K562 (cell line): ENCODE results near the gene NFIL3. TPM values are rescaled to one million over a fixed set of nuclear protein-coding genes. Genes with fewer than 3 reads are reported as not detected.

ENCODE experiments used
- CBFA2T3 ChIP-seq: fragments of 450-650 bp; IDR thresholded peaks from 2 replicates; pipeline ENCODE4 v1.6.1; 2017
- CREB1 ChIP-seq, 2 experiments: sonication (generic) in 1 of 2; formaldehyde crosslinking in 1 of 2; IDR thresholded peaks; 2 replicates each; pipeline versions ENCODE4 v1.6.1 to v1.8.0; 2012 to 2022; ENCODE audit warnings: inconsistent platforms in 1 of 2, mild to moderate bottlenecking in 1 of 2, missing genetic modification reagents in 1 of 2, moderate library complexity in 1 of 2
- ETS2 ChIP-seq: IDR thresholded peaks from 2 replicates; pipeline ENCODE4 v1.6.1; 2016; ENCODE audit warnings: borderline replicate concordance, missing genetic modification characterization, mild to moderate bottlenecking, moderate library complexity, missing compliant biosample characterization; ENCODE audit not compliant: poor library complexity, severe bottlenecking
- HDAC2 ChIP-seq: fragments of 450-650 bp; IDR thresholded peaks from 2 replicates; pipeline ENCODE4 v1.6.1; 2016; ENCODE audit warnings: mild to moderate bottlenecking
- KDM1A ChIP-seq, 2 experiments: fragments of 450-650 bp; IDR thresholded peaks; 2 replicates each; pipeline ENCODE4 v1.6.1; 2016; ENCODE audit warnings: mild to moderate bottlenecking in 2 of 2
- LEF1 ChIP-seq: fragments of 450-650 bp; IDR thresholded peaks from 2 replicates; pipeline ENCODE4 v1.6.1; 2016; ENCODE audit warnings: mild to moderate bottlenecking
- MEF2D ChIP-seq: conservative IDR thresholded peaks from 2 replicates; pipeline ENCODE4 v1.6.1; 2016; ENCODE audit warnings: low read depth, missing genetic modification characterization, missing compliant biosample characterization
- MGA ChIP-seq: fragments of 450-650 bp; IDR thresholded peaks from 2 replicates; pipeline ENCODE4 v1.6.1; 2016; ENCODE audit warnings: mild to moderate bottlenecking, moderate library complexity
- MXD1 ChIP-seq: fragments of 250-450 bp; sonication (Bioruptor Pico); IDR thresholded peaks from 2 replicates; pipeline ENCODE4 v1.8.0; 2021; ENCODE audit warnings: borderline replicate concordance, mild to moderate bottlenecking, moderate library complexity; ENCODE audit not compliant: poor library complexity, severe bottlenecking
- ZBTB9 ChIP-seq: fragments of 450-650 bp; formaldehyde crosslinking; IDR thresholded peaks from 2 replicates; pipeline ENCODE4 v1.4.0; 2020; ENCODE audit warnings: mild to moderate bottlenecking, moderate library complexity
- ZNF165 ChIP-seq: fragments of 250-450 bp; sonication (Bioruptor Pico); IDR thresholded peaks from 2 replicates; pipeline ENCODE4 v1.4.0; 2020; ENCODE audit warnings: borderline replicate concordance
- polyA plus RNA-seq, 8 experiments: library from polyadenylated mRNA; depleted of rRNA in 4 of 8; stranded (reverse) in 5 of 8; unstranded in 3 of 8; fragments of >200 nt; fragmentation: Nextera tagmentation in 2 of 8; fragmentation: Illumina TruSeq in 1 of 8; extraction: Ambion mirVana in 2 of 8; extraction: Trizol in 1 of 8; gene quantifications; 2 replicates each; pipeline versions ENCODE4 v1.2.1 to v1.2.3, GENCODE V29; 2011 to 2014; ENCODE audit warnings: inconsistent platforms in 1 of 8, missing spikeins in 1 of 8
- total RNA-seq, 7 experiments: library from RNA; depleted of rRNA in 6 of 7; stranded (reverse); fragments of >200 nt in 6 of 7; fragmentation: Illumina TruSeq in 2 of 7; extraction: Trizol in 2 of 7; gene quantifications; 2 replicates each; pipeline versions ENCODE4 v1.2.1 to v1.2.3, GENCODE V29; 2011 to 2021; ENCODE audit warnings: low replicate concordance in 1 of 7

NFIL3 gene
- total and polyA plus RNA-seq, 9 of the 15 experiments (the other 6 are each of a cell fraction or from before 2014, with no cell fraction given): 3.2 to 16.1 (median 9.3) TPM

- TF ChIP-seq ZBTB9 (CRISPR knock-in tag) (no peak), ZNF165 (CRISPR knock-in tag) (no peak), MXD1 (CRISPR knock-in tag) (no peak), LEF1 (peak; percentile 62; the same call in 1 of the 2 replicates), MGA (peak; percentile 21; the same call in 1 of the 2 replicates), KDM1A (IDR thresholded peaks at IDR 0.05) (no peak), CBFA2T3 (peak; percentile 69), HDAC2 (no peak), MEF2D (tag) (no peak), CREB1 (IDR thresholded peaks at IDR 0.05) (no peak), CREB1 (CRISPR knock-in tag; IDR thresholded peaks at IDR 0.05) (no peak), ETS2 (tag) (no peak)
These were observed 19.7 kb downstream of the NFIL3 start (continued) for GRCh38 chr9:91403665-91404543.
